BE2C (cell line): ENCODE results near the gene CBLB.

Source experiments
- DNase-seq: peaks from one replicate; pipeline ENCODE4 v3.0.0-alpha.2; 2020
- H3K27me3 ChIP-seq: fragments of 250-450 bp; sonication (Bioruptor Pico); 2 replicates; pipeline ENCODE4 v1.5.1; 2020; ENCODE audit warnings: mild to moderate bottlenecking
- H3K36me3 ChIP-seq: fragments of 250-450 bp; sonication (Bioruptor Pico); 2 replicates; pipeline ENCODE4 v1.5.1; 2020; ENCODE audit warnings: mild to moderate bottlenecking
- H3K4me1 ChIP-seq: fragments of 250-450 bp; sonication (Bioruptor Pico); 2 replicates; pipeline ENCODE4 v1.5.1; 2020
- H3K4me3 ChIP-seq: 2 replicates; pipeline ENCODE4 v1.5.1; 2011; ENCODE audit warnings: low read depth, low read length
- H3K9me3 ChIP-seq: fragments of 250-450 bp; sonication (Bioruptor Pico); 2 replicates; pipeline ENCODE4 v1.5.1; 2020
- CTCF ChIP-seq: IDR thresholded peaks from 2 replicates; pipeline ENCODE4 v1.5.1; 2012; ENCODE audit warnings: mild to moderate bottlenecking, low read depth, low read length

The CBLB gene

GRCh38 chr3:105747060-105747541, 121.7 kb downstream of the CBLB start:
- no peaks in the 10 kb centered on the region; the same call in 1 of the 2 replicates for H3K9me3 ChIP-seq
- no peak for TF ChIP-seq CTCF
- H3K36me3 ChIP-seq, result peaks cover 13% of the 10 kb centered on the region
- H3K27me3 ChIP-seq, result no peaks in the 10 kb centered on the region
- no peak for DNase-seq
- peaks cover 18% of the 10 kb centered on the region for H3K4me1 ChIP-seq
- H3K4me3 ChIP-seq, result no peak overlapping the region

GRCh38 chr3:105746231-105746996, 122.4 kb downstream of the CBLB start:
- Histone ChIP-seq H3K9me3 (no peaks in the 10 kb centered on the region; the same call in 1 of the 2 replicates), H3K27me3 (no peaks in the 10 kb centered on the region), H3K36me3 (peaks cover 13% of the 10 kb centered on the region), H3K4me1 (peaks cover 11% of the 10 kb centered on the region), H3K4me3 (no peak overlapping the region)
- TF ChIP-seq CTCF, result no peak
- DNase-seq, result no peak

DNA sequence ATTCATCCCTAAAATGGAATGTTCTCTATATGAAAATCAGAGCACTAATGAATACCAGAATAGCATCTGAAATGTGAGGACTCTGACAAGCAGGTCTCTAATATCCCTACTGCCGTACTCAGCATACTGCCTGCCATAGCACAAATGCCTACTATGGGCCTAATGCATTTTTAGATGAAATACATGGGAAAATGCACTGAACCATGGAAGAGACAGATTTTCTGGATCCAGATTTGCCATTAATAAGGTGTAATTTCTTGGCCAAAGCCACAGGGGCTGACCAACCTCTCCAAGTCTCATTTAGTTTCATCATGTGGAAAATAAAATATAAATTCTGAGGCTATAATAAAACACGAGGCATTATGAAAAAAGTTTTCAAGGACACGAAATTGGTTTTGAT, 123.8 kb downstream of the CBLB start:
- Histone ChIP-seq H3K4me3 (no peak overlapping the region), H3K4me1 (peaks cover 6% of the 10 kb centered on the region), H3K9me3 (no peaks in the 10 kb centered on the region), H3K27me3 (no peaks in the 10 kb centered on the region), H3K36me3 (peaks cover 10% of the 10 kb centered on the region)
- no peak for TF ChIP-seq CTCF
- no peak for DNase-seq

DNA sequence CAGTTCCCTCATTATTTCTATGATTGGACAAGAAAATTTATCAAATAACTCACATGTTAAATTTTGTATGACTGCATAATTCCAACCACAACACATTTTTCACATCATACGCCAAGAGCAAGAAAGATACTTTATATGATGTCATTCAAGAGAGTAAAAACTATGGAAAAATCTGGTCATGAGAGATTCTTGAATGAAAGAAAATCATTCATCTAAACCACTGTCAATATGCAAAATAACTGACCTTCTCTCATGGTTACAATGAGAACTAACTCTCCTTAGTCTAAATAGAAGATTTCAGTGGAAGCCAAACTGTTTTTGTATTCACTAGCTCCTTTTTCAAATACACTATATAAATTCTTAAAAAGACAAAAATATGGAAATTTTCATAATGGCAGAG, 124.6 kb downstream of the CBLB start:
- peaks cover 6% of the 10 kb centered on the region for H3K4me1 ChIP-seq
- no peak overlapping the region for H3K4me3 ChIP-seq
- TF ChIP-seq CTCF, result no peak
- no peak for DNase-seq
- peaks cover 13% of the 10 kb centered on the region for H3K36me3 ChIP-seq
- no peaks in the 10 kb centered on the region for H3K9me3 ChIP-seq
- H3K27me3 ChIP-seq, result no peaks in the 10 kb centered on the region

DNA sequence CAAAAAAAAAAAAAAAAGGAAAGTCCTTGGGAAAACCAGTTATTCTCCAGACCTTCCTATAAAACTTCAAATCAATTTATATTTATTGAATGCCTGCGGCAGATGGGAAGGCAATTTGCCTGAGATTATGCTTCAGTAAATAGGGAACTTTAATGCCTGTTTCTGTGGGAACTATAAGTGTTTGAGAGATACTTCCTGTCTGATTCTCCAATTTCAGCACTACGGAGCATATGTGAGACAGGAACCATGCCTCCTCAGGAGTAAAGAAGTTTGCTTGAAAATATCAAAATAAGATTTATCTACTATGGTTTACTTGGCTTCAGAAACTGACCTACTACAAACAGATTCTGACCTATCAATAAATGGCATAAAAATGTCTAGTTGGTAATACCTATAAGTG, 135.5 kb downstream of the CBLB start:
- Histone ChIP-seq H3K4me1 (peaks cover 10% of the 10 kb centered on the region), H3K27me3 (no peaks in the 10 kb centered on the region), H3K4me3 (no peak overlapping the region), H3K9me3 (no peaks in the 10 kb centered on the region), H3K36me3 (peaks cover 4% of the 10 kb centered on the region; the same call in 1 of the 2 replicates)
- TF ChIP-seq CTCF, result no peak
- DNase-seq, result no peak

GRCh38 chr3:105731686-105732085, 137.1 kb downstream of the CBLB start:
- DNase-seq, result no peak
- H3K36me3 ChIP-seq, result peaks cover 19% of the 10 kb centered on the region
- peaks cover 5% of the 10 kb centered on the region; the same call in 1 of the 2 replicates for H3K4me1 ChIP-seq
- H3K27me3 ChIP-seq, result no peaks in the 10 kb centered on the region
- H3K4me3 ChIP-seq, result no peak overlapping the region
- no peak for TF ChIP-seq CTCF
- H3K9me3 ChIP-seq, result no peaks in the 10 kb centered on the region
